NCI-H2171 treated with DMSO at 0.1 percent for 48 hours (cell line): ENCODE measurements around the gene ECM1.

Source experiments
- DNase-seq: peaks from one replicate; lab custom pipeline; 2025; lab: John Stamatoyannopoulos, UW

The ECM1 gene

GRCh38 chr1:150507912-150508864 lies at the start of gene ECM1:
Gene ECM1 (plus strand): TSS chr1:150508109. CDS start chr1:150508210, 101 bp downstream.
- no peak for DNase-seq

DNA sequence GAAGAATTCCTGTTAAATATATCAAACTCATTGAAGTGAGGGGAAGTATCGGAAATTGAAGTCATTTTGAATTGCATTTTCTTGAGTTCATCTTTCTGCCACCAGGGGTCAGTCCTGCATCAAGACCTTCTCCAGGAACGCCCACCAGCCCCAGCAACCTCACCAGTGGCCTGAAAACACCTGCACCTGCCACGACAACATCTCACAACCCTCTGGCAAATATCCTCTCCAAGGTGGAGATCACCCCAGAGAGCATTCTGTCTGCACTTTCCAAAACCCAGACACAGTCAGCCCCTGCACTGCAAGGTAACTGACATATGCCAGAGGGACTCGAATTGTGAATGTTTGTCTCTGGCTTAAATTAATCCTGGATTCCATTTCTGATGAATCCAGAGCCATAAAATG lies 43.5 kb upstream of the ECM1 start:
- DNase-seq, result peak; percentile 59

GRCh38 chr1:150466964-150467363 lies 40.9 kb upstream of the ECM1 start:
- no peak for DNase-seq

GRCh38 chr1:150469291-150469690 lies 38.6 kb upstream of the ECM1 start:
- no peak for DNase-seq

GRCh38 chr1:150472601-150473200 lies 35.2 kb upstream of the ECM1 start:
- no peak for DNase-seq

DNA sequence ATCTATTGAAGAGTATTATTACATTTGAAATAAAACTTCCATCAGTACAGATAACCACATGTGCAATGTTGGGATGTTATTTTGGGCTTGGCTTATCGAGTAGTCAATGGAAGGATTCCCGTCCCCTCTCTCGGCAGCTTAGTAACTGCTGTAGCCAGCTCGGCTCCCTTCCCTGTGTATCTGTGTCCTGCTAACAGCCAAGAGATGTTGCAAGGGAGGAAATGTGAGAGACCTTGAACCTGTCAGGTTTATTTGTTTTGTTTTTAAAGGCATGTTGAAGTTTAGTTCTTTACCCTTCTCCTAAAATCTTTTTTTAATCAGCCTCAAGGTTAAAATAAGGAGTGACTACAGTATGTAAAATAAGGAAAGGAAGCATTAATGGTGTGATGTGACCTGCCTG lies 34.2 kb upstream of the ECM1 start:
- no peak for DNase-seq

- DNase-seq, result no peak
Observed at GRCh38 chr1:150474869-150475268, 33.0 kb upstream of the ECM1 start.

GRCh38 chr1:150476754-150477153 lies 31.2 kb upstream of the ECM1 start:
- no peak for DNase-seq

DNA sequence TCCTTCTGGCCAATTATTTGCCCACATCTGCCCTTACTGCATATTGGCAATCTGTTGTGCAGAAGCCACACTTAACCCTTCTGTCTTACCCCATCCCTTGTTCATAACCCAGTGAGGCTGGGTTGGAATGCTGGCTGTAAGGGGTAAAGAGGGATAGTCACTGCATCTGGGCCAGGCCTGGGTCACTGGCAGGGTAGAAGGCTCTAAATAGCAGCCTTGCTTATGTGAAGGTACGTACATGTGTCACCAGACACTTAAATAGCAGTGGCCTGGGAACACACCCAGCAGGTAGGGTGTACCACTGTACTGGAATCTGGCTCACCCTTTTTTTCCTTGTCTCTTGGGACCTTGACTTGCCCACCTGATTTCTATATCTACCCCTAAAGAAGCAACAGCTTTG lies 30.6 kb upstream of the ECM1 start:
- DNase-seq, result no peak

DNA sequence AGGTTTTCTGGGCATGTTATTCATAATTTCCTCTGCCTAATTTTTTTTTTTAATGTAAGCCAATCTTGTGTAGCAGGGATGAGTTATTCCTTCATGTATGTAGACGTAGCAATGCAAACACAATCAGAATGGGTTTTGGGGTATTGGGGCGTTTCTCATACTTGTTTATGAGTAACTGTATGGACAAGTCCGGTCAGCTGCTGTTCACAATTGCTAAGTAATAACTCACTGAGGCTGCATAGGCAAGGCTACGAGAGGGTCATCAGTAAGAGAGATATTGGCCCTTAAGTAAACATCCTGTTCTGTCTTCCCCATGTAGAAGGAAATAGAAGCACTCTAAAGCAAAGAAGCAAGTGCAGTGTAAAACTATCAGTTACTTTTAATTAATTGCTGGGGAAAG lies 30.2 kb upstream of the ECM1 start:
- DNase-seq, result no peak

- DNase-seq, result no peak
Observed at GRCh38 chr1:150479370-150479769, 28.5 kb upstream of the ECM1 start.

DNA sequence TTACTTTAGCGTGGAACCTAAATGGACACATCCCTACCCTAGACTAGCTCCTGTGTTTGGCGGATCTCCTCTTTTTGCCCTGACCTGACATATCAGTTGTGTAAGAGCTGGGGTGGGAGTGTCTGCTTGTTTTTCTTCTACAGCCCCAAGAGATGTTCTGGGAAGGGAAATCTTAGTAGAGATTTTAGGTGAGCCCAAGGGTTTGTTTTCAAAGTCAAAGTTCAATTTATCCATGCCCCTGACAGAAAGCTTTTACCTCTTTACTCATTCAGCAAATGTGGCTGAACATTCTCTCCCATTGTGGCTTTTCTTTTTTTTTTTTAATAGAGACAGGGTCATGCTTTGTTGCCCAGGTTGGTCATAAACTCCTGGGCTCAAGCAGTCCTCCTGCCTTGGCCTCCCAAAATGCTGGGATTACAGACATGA lies 28.0 kb upstream of the ECM1 start:
- DNase-seq, result no peak

DNA sequence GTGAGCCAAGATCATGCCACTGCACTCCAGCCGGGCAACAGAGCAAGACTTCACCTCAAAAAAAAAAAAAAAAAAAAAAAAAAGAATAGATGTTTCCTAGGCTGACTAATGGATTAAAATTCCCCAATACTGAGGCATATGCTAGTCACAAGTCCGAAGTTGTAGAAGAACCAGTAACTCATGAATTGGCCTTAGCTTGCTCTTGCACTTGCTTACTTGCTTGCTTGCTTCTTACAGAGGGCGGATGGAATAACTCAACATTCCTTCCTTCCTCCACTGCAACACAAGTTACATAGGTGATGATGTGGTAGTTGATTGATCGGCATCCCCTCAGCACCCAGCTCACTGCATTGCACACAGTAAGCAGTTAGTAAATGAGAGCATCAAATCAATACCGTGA lies 23.5 kb upstream of the ECM1 start:
- no peak for DNase-seq

- DNase-seq, result no peak
Observed at GRCh38 chr1:150484861-150485260, 23.0 kb upstream of the ECM1 start.

GRCh38 chr1:150486966-150487762 lies 20.7 kb upstream of the ECM1 start, which contains the start of gene TARS2:
Gene TARS2 (plus strand): TSS chr1:150487419. CDS start chr1:150487451, 32 bp downstream.
- DNase-seq, result peak; percentile 99

GRCh38 chr1:150487763-150488115 lies 20.2 kb upstream of the ECM1 start:
- DNase-seq, result no peak

DNA sequence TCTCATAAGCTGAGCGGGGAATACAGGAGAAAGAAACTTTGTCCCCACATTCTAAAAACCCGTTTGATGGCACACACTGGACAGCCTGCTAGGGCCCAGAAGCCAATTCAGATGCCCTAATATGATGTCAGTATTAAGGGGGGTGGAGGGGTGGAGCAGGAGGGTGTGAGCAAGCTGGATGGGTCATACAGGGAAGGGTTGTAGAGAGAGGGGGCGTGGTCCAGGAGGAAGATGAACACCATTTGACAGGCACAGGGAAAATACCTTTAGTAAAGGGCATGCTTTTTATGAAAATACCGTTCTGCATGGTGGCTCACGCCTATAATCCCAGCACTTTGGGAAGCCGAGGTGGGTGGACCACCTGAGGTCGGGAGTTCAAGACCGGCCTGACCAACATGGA lies 14.7 kb upstream of the ECM1 start:
- DNase-seq, result no peak

- no peak for DNase-seq
Observed at GRCh38 chr1:150498342-150498741, 9.6 kb upstream of the ECM1 start.

DNA sequence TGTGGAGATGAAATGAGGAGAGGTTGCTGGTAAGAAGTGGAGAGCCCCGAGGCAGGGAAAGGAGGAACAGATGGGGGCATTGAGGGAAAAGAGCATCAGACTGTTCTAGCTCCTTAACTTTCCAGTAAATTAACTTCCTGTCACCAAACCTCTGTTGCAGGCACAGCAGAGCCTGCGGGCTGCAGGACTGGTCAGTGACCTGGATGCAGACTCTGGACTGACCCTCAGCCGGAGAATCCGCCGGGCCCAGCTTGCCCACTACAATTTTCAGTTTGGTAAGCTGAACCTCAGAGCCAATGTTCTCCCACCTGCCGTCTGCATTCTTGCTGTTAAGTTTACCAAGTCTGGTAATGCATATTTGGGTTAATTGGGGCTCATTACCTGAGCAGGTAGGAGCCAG lies 2.5 kb upstream of the ECM1 start:
- DNase-seq, result no peak

GRCh38 chr1:150508982-150509381 lies 1.1 kb downstream of the ECM1 start:
- no peak for DNase-seq

DNA sequence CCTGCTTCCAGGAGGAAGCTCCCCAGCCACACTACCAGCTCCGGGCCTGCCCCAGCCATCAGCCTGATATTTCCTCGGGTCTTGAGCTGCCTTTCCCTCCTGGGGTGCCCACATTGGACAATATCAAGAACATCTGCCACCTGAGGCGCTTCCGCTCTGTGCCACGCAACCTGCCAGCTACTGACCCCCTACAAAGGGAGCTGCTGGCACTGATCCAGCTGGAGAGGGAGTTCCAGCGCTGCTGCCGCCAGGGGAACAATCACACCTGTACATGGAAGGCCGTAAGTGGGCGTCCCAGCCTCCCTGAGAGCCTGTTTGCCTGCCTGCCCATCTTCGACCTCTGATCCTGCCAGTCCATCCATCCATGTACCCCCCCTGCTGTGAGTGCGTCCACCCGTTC lies 3.6 kb downstream of the ECM1 start:
- peak; percentile 23 for DNase-seq

DNA sequence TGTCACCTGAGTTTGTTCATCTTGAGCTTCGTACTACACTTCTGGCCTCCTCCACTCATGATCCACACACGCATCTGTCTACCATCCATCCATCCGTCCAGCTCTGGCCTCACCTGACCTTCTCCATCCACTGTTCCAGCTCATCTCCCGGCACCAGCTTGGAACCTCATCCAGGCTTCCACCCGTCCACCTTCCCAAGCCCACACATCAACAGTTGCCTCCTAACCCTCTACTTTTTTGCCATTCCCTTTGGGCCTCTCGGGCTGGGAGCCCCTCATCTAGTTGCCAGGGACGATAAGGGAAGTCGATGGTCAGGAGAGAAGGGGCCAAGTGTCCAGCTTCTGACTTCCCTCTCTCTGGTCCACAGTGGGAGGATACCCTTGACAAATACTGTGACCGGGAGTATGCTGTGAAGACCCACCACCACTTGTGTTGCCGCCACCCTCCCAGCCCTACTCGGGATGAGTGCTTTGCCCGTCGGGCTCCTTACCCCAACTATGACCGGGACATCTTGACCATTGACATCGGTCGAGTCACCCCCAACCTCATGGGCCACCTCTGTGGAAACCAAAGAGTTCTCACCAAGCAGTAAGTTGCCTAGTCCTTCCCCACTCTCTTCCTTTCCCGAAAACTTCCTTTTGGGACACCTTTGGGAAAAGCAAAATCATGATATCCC lies 4.2 kb downstream of the ECM1 start:
- DNase-seq, result no peak
